Measurements from ENCODE around the gene MARCKSL1.
A peak's percentile ranks its signal among the peaks of the same experiment; 100 is the strongest.
"Not testable (repeated sequence)": the region's sequence is repeated elsewhere in the genome, so short reads cannot be mapped to it uniquely, and the experiment has no call there.

Gene MARCKSL1, protein sequence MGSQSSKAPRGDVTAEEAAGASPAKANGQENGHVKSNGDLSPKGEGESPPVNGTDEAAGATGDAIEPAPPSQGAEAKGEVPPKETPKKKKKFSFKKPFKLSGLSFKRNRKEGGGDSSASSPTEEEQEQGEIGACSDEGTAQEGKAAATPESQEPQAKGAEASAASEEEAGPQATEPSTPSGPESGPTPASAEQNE

DNA sequence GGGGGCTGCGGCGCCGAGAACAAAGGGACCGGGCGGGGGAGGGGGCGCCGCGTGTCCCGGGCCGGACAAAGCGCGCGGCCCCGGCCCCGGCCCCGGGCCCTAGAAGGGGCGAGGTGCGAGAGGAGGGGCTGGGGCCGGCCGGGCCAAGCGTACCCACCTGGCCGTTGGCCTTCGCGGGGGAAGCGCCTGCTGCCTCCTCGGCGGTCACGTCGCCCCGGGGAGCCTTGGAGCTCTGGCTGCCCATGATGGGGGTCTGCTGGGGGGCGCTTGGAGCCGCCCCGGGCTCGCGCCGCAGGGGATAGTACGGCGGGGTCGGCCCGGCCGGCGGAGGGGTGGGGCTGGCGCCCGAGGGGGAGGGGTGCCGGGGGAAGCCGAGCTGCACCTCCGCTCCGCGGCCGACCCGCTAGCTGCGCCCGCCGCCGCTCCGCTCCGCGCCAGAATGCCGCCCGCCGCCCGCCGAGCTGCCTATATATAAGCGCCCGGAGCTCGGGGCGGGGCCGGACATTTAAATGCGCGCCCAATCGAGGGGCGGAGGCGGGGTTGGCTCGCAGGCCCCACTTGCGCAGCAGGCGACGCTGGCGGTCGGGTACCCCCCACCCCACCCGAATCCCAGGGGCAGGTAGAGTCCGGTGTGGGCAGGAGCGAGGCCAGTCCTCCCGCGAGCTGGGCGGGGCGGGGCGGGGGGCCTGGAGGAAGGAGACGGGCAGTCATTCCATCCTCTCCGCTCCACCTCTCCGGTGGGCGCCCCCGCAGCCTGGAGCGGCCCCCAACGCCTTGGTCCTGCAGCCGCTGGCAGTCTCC, at the start of gene MARCKSL1:
MARCKSL1 (minus strand) TSS at position 444 of the 801 bp plus-strand sequence; CDS start at position 244, 200 bp downstream.
- peak; percentile 80 to 81 for DNase-seq

DNA sequence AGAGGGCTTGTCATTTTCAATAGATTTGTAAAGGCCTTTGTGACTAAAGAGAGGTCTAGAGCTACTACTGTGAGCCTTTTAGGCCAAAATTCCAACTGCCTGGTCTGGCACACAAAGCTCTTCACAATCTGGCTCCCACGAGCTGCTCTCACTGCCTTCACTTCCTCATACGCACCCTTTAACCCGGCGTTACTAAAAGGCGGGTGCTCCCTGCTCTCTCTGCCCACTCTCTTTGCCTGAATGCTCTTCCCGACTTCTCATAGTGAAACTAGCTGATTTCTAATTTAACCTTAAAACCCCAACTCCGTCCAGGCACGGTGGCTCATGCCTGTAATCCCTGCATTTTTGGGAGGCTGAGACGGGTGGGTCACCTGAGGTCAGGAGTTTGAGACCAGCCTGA, 44.0 kb upstream of the MARCKSL1 start:
- no peak for DNase-seq

DNA sequence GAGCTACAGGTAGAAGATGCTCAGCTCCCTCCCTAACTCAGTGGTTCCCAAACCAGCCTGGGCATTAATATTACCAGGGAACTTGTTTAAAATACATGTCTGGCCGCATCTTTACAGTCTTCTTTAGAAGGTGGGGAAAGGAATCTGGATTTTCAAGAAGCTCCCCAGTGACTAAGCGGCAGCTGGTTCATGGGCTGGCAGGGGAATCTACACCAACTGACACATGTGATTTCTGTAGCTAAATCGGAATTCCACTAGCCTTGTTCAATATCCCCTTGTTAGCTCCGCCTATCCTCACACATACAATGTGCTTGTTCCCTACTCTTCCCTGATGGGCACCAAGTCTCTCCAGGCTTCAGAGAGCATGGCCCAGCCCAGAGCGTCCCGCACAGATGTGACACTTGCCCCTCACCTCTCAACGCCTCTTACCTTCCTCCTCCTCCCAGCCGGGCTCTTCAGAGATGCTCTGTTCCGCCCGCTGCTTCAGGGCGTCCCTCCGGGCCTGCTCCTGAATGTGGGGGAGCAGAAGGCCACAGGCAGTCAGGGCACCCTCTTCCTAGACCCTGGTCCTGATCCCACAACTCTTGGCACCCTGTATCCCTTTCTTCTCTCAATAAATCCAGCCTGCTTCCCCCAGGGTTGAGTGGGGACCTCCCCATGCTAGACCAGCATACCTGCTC, 41.6 kb upstream of the MARCKSL1 start:
- DNase-seq: no peak

DNA sequence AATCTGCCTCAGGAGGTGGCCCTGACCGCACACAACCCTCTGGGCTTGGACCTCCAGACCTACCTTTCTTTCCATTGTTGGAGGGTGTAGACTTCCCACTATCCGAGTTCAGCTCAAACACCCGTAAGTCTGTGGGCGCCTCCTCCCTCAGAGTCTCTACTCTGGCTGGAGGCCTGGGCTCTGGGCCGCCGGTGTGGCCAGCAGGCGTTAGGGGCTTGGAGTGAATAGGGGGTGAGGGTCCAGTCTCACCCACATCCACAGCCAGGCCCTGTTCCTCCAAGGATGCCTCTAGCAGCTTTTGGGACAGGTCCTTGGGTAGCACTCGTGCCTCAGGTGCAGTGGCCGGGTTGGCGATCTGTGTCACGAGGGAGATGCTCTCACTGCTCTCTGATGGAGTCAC, 40.2 kb upstream of the MARCKSL1 start:
- no peak for DNase-seq

DNA sequence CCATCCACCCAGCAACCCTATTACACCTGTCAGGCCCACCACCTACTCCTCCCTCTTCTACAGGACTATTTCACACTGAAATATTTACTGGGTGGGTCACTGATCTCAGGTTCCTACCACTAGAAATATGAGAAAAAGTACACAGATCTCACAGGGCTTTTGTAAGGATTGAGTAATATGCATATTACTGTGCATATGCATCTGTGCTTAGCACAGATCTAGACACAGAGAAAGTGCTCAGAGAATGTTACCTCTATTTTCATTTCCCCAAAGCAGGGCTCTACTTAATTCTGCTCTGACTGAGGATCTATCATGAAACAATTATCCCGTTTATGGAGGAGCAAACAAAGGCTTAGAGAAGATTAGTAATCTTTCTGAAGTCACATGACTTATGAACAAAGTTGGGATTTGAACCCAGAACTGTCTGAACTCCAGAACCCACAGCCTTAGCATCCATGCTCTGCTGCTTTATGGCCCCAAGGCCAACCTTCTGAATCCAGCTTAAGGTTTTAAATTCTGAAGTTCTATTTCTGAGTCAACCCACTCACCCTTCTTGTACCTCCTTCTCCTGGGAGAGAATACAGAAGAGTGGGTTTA, 38.1 kb upstream of the MARCKSL1 start:
- DNase-seq: no peak

DNA sequence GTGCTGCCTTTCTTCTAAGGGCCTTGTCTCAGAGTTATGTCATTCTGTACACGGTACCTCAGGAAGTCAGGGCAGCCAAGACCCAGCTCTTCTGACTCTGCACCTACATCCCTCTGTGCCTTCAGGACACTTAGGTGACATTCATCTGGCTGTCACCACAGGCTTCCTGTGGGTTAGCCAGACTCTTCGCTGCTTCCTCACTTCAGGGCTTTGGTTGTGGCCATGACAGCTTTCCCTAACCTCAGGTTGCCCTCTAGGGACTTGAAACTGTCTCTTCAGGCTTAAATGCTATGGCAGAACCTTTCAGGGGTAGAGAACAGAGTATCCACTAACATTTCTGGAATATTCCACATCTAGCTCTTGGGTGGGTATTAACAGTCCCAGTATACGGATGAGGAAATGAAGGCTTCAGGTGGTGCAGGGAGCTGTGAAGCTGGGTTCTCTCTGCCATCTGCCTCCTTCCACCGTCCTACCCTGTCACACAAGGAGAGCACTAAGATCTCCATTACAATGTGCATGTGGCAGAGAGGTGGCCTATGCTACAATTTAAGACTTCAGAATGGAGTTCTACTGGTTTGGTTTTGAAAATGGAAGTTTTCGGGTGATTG, 36.2 kb upstream of the MARCKSL1 start:
- DNase-seq: peak; percentile 15 to 36

DNA sequence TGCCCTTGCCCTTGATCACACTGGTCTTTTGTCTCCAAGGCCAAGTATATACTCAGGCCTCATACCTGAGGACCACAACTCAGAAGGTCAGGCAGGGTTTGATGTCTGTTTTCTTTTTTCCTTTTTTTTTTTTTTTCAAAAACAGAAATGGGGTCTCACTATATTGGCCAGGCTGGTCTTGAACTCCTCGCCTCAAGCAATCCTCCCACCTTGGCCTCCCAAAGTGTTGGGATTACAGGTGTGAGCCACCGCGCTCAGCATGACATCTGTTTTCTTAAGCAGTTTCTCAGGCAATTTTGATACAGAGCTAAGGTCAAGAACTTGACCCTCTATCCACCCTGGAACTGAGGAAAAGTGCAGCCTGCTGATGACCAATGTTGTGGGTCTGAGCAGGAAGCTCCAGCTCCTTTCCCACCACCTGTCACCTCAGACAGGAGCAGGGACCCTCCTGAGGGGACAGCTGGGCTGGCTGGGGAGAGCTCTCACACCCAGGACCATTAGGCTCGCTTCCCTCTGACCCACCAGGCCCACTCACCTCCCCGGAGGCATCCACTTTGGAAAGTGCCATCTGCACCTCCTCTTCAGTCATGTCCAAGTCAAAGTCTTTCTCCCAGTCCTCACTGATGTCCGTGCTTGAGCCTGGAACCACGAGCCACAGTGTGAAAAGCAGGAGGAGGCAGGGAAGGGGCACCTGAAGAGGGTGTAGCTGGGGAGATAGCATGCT, 32.0 kb upstream of the MARCKSL1 start:
- no peak for DNase-seq

DNA sequence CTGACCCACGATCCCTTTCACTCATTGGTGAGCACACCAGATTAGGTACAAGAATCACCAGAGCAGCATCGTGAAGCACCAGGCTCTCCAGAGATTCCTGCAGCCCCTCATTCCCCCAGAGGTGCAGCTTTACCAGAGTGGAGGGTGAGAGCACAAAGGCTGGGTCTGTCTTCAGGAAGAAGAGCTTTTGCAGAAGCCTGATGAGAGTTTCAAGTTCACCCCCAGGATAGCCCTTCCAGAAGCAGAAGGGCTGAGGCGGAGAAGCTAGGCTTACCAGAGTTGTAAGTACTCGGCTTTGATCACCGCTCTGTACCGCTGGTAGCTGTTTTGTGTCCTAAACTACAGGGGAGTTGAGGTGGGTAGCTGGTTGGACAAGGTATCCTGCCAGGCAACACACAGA, 29.4 kb upstream of the MARCKSL1 start:
- DNase-seq: no peak

DNA sequence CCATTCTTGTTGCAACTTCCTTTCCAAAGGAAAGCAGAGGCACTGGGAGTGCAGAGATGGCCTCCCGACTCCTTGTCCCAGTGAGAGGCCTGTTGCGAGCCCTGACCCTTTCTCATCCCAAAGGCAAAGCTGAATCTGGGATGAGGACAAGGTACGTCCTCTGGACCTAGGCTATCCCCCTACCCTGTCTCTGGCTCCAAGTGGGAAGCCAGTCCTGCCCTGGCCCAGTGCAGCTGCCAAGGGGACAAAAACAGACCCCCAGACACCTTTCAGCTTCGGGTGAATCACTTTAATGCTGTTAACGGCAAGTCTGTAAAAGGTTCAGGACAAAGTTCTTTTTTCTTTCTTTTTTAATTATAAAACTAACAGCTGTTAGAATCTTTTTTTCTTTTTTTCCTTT, 28.8 kb upstream of the MARCKSL1 start:
- DNase-seq: no peak

DNA sequence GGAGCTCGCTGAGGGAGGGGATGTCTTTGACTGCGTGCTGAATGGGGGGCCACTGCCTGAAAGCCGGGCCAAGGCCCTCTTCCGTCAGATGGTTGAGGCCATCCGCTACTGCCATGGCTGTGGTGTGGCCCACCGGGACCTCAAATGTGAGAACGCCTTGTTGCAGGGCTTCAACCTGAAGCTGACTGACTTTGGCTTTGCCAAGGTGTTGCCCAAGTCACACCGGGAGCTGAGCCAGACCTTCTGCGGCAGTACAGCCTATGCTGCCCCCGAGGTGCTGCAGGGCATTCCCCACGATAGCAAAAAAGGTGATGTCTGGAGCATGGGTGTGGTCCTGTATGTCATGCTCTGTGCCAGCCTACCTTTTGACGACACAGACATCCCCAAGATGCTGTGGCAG, 27.7 kb upstream of the MARCKSL1 start:
- DNase-seq: no peak

DNA sequence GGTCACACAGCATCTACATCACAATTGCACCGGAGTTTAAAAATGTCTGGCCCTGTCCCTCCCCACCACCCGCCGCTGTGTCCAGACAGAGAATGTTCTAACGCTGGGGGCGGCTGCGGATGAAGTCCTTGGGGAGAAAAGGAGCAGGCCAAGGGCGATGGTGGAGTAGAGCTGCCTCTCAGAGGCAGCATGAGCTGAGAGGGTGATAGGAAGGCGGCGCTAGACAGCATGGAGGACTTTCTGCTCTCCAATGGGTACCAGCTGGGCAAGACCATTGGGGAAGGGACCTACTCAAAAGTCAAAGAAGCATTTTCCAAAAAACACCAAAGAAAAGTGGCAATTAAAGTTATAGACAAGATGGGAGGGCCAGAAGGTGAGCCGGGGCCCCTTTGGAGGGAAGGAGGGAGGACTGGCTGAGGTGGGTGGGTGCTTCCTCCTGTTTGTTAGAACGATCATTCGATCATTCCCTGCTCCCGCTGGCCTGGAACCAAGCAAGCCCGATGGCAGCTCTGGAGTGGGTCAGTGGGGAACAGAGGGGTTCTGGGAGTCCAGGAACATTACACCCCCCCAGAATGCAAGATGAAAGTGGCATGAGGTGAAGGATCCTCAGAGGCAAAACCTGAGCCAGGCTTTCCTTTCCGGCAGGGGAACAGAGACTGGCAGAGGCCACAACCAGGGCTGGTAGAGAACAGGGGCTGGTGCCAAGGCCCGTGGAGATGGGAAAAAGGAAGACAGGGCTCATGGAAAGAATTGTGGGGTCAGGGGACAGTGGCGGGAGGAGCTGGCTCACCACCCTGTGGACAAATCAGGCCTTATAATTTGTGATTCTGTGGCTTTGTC, 26.7 kb upstream of the MARCKSL1 start, which contains the start of the genes FAM229A and TSSK3:
FAM229A (minus strand) TSS at position 12 of the 840 bp plus-strand sequence. CDS start 394 bp downstream, outside the sequence.
TSSK3 (plus strand) TSS at position 66 of the 840 bp plus-strand sequence; CDS start at position 229, 163 bp downstream.
- DNase-seq: no peak

DNA sequence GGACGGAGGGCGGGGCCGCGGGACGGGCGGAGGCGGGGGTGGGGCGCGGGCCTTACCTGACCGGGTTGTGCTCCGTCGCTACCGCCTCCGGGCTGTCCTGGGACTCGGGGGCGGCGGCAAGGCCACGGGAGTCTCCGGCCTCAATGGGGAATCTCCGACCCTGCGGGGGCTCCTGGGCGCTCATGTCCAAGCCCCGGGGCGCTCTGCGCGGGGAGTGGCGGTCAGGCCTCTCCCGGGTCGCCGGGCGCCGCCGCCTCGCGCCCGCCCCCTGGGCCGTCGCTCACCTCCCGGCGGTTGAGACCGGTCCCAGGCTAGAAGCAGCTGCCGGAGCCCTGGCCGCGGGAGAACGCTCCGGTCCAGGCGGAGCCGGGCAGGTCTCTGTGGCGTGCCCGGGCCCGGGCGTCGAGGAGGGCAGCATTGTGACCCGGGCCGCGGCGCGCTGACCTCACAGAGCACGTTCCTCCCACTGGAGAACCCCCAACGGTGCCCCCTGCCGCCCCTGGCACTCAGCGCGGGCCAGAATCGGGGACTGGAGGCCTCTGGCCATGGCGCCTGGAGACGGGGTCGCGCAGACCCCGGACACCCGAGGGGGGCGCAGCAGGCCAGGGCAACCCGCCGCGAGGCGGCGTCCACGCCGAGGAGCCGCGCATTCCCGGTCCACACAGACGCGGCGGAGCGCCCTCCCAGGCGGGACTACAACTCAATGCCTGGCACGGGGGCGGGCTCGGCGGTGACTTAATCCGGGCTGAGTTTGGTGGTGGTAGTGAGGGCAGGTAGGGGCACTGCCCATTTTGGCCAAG, 25.8 kb upstream of the MARCKSL1 start:
- DNase-seq: peak; percentile 31 to 51

DNA sequence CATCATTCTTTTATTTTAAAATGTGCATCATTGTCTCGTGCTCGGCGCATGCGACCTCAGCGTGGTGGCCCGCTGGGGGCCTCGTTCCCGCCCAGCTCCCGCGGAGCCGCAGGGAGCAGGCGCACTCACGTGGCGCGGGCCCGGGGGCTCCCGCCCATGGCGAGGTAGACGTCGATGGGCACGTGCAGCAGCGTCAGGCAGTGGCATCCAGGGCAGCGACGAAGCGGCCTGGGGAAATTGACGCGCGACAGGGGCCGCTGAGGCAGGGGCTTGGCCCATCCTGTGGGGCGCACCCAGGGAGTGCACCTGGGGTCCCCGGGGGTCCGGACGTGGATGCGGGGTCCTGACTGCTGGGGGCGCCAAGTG, 25.3 kb upstream of the MARCKSL1 start:
- DNase-seq: no peak

DNA sequence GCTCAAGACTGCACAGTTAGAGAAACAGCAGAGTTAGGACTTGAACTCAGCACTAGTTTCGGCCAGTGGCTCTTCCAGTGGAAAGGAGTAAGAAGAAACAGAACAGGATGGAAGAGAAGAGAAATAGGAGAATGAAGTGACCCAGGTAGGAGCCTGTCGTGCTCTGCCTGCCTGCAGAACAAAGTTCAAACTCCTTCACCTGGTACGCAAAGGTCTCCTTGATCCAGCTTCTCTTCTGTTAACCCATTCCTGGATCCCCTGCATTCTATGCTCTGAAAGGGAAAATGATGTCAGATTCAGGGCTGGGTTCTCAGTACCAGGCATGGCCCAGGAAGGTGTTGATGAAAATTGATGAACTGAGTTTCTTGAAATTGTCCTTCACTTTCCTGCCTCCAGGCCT, 22.4 kb upstream of the MARCKSL1 start:
- DNase-seq: no peak

DNA sequence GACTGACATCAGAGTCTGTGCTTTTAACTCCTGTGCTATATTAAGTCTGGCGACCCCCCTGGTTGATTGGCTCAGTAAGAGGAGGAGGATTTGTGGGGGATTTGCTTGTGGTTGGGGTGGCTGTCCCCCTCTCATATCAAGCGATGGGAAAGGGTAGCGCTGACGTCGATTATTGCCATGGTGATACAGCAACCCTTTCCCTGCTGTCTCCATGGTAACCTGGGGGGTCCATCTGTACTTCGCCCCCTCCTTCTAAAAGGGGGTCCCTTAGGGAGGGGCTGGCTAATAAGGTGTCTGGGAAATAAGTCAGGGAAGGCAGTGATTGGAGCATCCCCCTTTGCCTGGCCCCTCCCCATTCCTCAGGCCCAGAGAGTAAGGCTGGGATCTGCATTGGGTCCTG, 21.6 kb upstream of the MARCKSL1 start:
- DNase-seq: no peak

DNA sequence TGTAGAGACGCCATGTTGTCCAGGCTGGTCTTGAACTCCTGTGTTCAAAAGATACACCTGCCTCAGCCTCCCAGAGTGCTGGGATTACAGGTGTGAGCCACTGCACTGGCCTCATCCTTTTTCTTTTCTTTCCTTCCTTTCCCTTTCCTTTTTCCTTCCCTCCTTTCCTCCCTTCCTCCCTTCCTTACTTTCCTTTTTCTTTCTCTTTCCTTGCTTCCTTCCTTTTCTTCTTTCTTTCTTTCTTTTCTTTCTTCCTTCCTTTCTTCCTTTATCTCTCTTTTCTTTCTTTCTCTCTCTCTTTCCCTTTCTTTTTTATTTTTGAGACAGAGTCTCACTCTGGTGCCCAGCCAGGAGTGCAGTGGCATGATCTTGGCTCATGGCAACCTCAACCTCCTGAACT, 20.4 kb upstream of the MARCKSL1 start:
- no peak for DNase-seq

DNA sequence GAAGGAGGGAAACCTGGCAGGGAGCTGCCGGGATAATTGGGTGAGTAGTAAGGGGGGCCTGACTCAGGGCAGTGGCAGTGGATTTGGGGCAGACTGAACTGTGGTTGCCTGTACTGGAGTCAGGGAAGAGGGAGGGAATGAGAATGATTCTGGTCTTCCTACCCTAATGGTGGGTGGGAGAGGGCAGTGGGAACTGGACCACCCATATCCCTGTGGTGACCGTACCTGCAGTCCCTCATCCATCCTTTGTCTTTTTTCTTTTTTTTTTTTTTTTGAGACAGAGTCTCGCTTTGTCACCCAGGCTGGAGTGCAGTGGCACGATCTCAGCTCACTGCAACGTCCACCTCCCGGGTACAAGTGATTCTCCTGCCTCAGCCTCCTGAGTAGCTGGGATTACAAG, 19.7 kb upstream of the MARCKSL1 start:
- not testable (repeated sequence) for DNase-seq

DNA sequence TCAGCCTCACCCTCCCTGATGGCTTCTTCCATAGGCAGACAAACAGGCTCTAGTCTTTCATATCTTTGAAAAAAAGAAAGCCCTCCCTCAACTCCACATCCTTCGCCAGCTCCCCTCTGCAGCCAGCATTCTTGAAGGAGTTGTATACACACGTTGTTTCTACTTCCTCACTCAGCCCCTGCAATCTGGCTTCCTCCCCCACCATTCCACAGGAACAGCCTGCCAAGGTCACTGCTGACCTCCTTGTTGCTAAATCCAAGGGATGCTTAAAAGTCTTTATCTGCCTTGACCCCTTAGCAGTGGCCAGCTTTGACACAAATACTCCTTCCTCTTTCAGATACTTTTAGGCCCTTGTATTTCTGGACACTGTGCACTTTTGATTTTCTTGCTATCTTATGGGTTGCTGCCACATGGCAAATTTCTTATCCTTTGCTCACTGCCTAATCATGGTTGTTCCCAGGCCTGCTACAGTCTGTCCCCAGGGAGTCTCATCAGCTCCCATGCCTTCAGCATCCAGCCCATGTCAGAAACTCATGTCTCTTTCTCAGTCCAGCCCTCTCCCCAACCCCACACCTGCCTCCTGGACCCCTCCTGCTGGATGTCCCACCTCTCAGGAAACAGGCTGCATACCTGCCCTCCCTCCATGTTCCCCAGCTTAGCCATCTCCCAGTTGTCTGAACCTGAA, 18.0 kb upstream of the MARCKSL1 start:
- DNase-seq: no peak

DNA sequence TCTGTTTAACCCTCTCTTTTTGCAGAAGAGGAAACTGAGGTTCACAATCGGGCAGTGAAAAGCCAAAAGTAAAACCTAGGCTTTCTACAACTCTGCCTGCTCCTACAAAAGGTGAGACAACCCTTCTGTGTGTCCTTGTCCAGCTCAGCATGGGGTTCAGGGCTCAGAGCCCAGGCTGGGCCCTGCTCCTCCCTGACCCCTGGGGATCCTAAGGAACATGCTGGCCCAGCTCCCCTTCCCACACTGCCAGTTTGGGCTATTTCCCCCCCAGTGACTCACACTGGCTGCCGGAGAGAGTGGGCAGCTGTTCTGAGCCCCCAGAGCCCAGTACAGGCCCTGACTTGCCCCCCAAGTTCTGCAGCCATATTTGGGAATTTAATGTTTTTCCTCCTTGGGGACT, 17.4 kb upstream of the MARCKSL1 start:
- no peak for DNase-seq

All from activated CD4-positive, alpha-beta T cell treated with anti-CD3 and anti-CD28 coated beads, Interleukin-2, amount 50 U/mL, for 48 hours (primary cell).